Uterus (tissue), 2 donors: ENCODE measurements around the gene RASSF3.

ENCODE experiments used
- POLR2A ChIP-seq, 2 donors: fragments of 450-650 bp; IDR thresholded peaks; one replicate each; pipeline ENCODE4 v1.6.1; 2016; ENCODE audit warnings: antibody characterized with exemption in 2 of 2, mild to moderate bottlenecking in 1 of 2, moderate library complexity in 1 of 2
- TF ChIP-seq, protein P1 (sequence below), 4 experiments: fragments of 200-600 bp in 2 of 4; fragments of 450-650 bp in 2 of 4; sonication (generic) in 2 of 4; IDR thresholded peaks; one replicate each; pipeline ENCODE4 v1.5.1; 2016 to 2019; ENCODE audit warnings: antibody characterized with exemption in 4 of 4, mild to moderate bottlenecking in 2 of 4, moderate library complexity in 1 of 4

- TF ChIP-seq, protein P1, sequence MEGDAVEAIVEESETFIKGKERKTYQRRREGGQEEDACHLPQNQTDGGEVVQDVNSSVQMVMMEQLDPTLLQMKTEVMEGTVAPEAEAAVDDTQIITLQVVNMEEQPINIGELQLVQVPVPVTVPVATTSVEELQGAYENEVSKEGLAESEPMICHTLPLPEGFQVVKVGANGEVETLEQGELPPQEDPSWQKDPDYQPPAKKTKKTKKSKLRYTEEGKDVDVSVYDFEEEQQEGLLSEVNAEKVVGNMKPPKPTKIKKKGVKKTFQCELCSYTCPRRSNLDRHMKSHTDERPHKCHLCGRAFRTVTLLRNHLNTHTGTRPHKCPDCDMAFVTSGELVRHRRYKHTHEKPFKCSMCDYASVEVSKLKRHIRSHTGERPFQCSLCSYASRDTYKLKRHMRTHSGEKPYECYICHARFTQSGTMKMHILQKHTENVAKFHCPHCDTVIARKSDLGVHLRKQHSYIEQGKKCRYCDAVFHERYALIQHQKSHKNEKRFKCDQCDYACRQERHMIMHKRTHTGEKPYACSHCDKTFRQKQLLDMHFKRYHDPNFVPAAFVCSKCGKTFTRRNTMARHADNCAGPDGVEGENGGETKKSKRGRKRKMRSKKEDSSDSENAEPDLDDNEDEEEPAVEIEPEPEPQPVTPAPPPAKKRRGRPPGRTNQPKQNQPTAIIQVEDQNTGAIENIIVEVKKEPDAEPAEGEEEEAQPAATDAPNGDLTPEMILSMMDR (IDR thresholded peaks at IDR 0.05), result no peak
- no peak for TF ChIP-seq POLR2A (IDR thresholded peaks at IDR 0.05)
Observed at GRCh38 chr12:64656429-64656828, 46.1 kb downstream of the RASSF3 start.
